Esophagus squamous epithelium (tissue), 4 donors: Measurements from ENCODE around the gene CATSPERD.

Source experiments
- CTCF ChIP-seq, 6 experiments: fragments of 450-650 bp in 4 of 6; fragments of 200-600 bp in 2 of 6; sonication (generic) in 2 of 6; IDR thresholded peaks; one replicate each; pipeline ENCODE4 v1.5.1; 2016 to 2019; ENCODE audit warnings: antibody characterized with exemption in 6 of 6, mild to moderate bottlenecking in 4 of 6, moderate library complexity in 4 of 6
- POLR2A ChIP-seq, 4 donors: fragments of 450-650 bp; IDR thresholded peaks; one replicate each; pipeline ENCODE4 v1.6.1; 2017; ENCODE audit warnings: antibody characterized with exemption in 4 of 4, mild to moderate bottlenecking in 4 of 4, moderate library complexity in 3 of 4

GRCh38 chr19:5803441-5803751, 83.0 kb downstream of the CATSPERD start:
- no peak for TF ChIP-seq CTCF (IDR thresholded peaks at IDR 0.05)
- TF ChIP-seq POLR2A (IDR thresholded peaks at IDR 0.05), result no peak
